Left renal cortex interstitium (tissue), 4 donors: ENCODE data around the gene ZNF90. TPM values are rescaled to one million over a fixed set of nuclear protein-coding genes. Genes with fewer than 3 reads are reported as not detected.
A peak's percentile ranks its signal among the peaks of the same experiment; 100 is the strongest.
"Not testable (repeated sequence)": the region's sequence is repeated elsewhere in the genome, so short reads cannot be mapped to it uniquely, and the experiment has no call there.

ENCODE experiments used
- DNase-seq, 4 donors: peaks; one replicate each; pipeline ENCODE4 v3.0.0-alpha.2; 2013; ENCODE audit warnings: low read depth in 4 of 4, low spot score in 2 of 4, missing footprints in 1 of 4
- polyA plus RNA-seq, 4 donors: library from polyadenylated mRNA; unstranded; fragments of 120-200 nt; gene quantifications; one replicate each; pipeline ENCODE4 v1.2.1, GENCODE V29; 2013; ENCODE audit not compliant: insufficient read length in 4 of 4

ZNF90 gene
- polyA plus RNA-seq, 4 donors = 9.4 to 24.0 (median 15.1) TPM

GRCh38 chr19:20102097-20102496 lies 24.3 kb downstream of the ZNF90 start:
- no peak for DNase-seq

- DNase-seq = no peak
Measured at GRCh38 chr19:20103091-20103740, 25.4 kb downstream of the ZNF90 start.

GRCh38 chr19:20107301-20107700 lies 29.5 kb downstream of the ZNF90 start:
- no peak for DNase-seq

GRCh38 chr19:20118064-20118839 lies 40.5 kb downstream of the ZNF90 start:
- not testable (repeated sequence) for DNase-seq

GRCh38 chr19:20124879-20125278 lies 47.1 kb downstream of the ZNF90 start:
- DNase-seq = no peak

- DNase-seq = not testable (repeated sequence)
Measured at GRCh38 chr19:20132933-20133332, 55.1 kb downstream of the ZNF90 start.

- DNase-seq = not testable (repeated sequence)
Measured at GRCh38 chr19:20137714-20138113, 59.9 kb downstream of the ZNF90 start.

GRCh38 chr19:20151617-20152145 lies 73.9 kb downstream of the ZNF90 start:
- DNase-seq = no peak

GRCh38 chr19:20152506-20152905 lies 74.7 kb downstream of the ZNF90 start:
- DNase-seq = not testable (repeated sequence)

GRCh38 chr19:20153281-20153680 lies 75.5 kb downstream of the ZNF90 start:
- DNase-seq = no peak

GRCh38 chr19:20154636-20155035 lies 76.8 kb downstream of the ZNF90 start:
- no peak for DNase-seq

GRCh38 chr19:20162821-20163220 lies 85.0 kb downstream of the ZNF90 start:
- DNase-seq = no peak

GRCh38 chr19:20164456-20164855 lies 86.7 kb downstream of the ZNF90 start:
- DNase-seq = no peak

- DNase-seq = no peak
Measured at GRCh38 chr19:20165971-20166592, 88.3 kb downstream of the ZNF90 start.

GRCh38 chr19:20167020-20167644 lies 89.3 kb downstream of the ZNF90 start, which contains the start of gene ZNF486:
TSS of gene ZNF486 (plus strand) at chr19:20167214. CDS start at chr19:20167331, 117 bp downstream.
- DNase-seq = peak; percentile 84 to 95 (median 90)

GRCh38 chr19:20167651-20168122 lies 89.9 kb downstream of the ZNF90 start:
- DNase-seq = peak in 2 of 4 donors; percentile 15 to 20

Other genes with a start within 250 kb of the ZNF90 start
- gene ZNF253, start 212.1 kb upstream of the ZNF90 start, polyA plus RNA-seq = 10 to 100 TPM; 27.6 to 34.1 (median 33.1) TPM
- 10 to 100 TPM; 18.4 to 22.2 (median 19.8) TPM for gene ZNF93, start 177.1 kb upstream of the ZNF90 start, polyA plus RNA-seq
- gene ZNF682, start 38.5 kb upstream of the ZNF90 start, polyA plus RNA-seq = 10 to 100 TPM; 11.8 to 21.4 (median 16.6) TPM
- gene ZNF486, start 89.2 kb downstream of the ZNF90 start, polyA plus RNA-seq = 10 to 100 TPM; 18.4 to 24.0 (median 20.9) TPM